ENCODE measurements around the gene TSHZ2.

Gene TSHZ2

DNA sequence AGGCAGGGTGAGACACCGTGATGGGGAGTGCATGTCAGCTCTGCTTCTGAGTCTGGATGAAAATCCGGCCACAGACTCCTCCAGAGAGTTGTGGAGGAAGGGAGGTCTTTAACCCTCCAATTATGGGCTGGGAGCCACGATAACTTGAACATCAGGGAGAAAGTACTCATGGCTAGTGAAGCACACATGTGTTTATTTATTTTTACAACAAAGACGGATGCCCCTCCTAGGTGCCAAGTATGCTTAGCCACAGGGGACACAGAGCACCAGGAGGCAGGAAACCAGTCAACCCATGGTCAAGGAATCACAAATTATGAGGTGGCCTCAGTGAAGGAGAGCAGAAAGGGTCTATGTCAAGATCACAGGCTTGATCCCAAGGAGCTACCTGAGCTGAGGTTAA lies 567.4 kb downstream of the TSHZ2 start:
- 100% methylated on average over 3 of the region's 4 CpGs for WGBS (ENCODE audit: insufficient coverage)
- no peaks in the 10 kb centered on the region for H3K9me3 ChIP-seq (ENCODE audit: control extremely low read depth in 1 of 5, control insufficient read depth in 4 of 5, insufficient read depth in 2 of 5, low read depth in 1 of 5, low read length in 4 of 5)
- no peak overlapping the region for H3K4me3 ChIP-seq (ENCODE audit: control insufficient read depth in 1 of 7, extremely low read depth in 1 of 7, insufficient read depth in 4 of 7, low read depth in 2 of 7, low read length in 6 of 7)
- ChIA-PET CTCF (interaction anchor here (2.8 kb wide), 1 partner anchor 8 kb away, joined by 14 read pairs; no protein-coding TSS in a partner anchor), POLR2A (no interaction called here)
- H3K4me1 ChIP-seq (ENCODE audit: control extremely low read depth in 1 of 4, control insufficient read depth in 4 of 4, insufficient read depth in 4 of 4, low read length in 3 of 4) = no peaks in the 10 kb centered on the region
- no peaks in the 10 kb centered on the region for H3K36me3 ChIP-seq (ENCODE audit: control insufficient read depth in 4 of 4, insufficient read depth in 4 of 4, low read length in 3 of 4)
- no peaks in the 10 kb centered on the region for H3K27me3 ChIP-seq (replicated peaks in 2 of 5; ENCODE audit: control insufficient read depth in 4 of 5, insufficient read depth in 5 of 5, low read length in 4 of 5)
- no peak for DNase-seq
- no peak overlapping the region for H3K27ac ChIP-seq (ENCODE audit: insufficient read depth in 1 of 2, low read depth in 1 of 2, low read length in 2 of 2, poor library complexity in 1 of 2, severe bottlenecking in 2 of 2)
